CD4-positive, alpha-beta T cell treated with Interleukin-4 for 4 hours (primary cell): ENCODE results near the gene VPS33A.

Experiments
- DNase-seq: peaks from one replicate; pipeline ENCODE4 v3.0.0-alpha.2; 2020

The VPS33A gene

DNA sequence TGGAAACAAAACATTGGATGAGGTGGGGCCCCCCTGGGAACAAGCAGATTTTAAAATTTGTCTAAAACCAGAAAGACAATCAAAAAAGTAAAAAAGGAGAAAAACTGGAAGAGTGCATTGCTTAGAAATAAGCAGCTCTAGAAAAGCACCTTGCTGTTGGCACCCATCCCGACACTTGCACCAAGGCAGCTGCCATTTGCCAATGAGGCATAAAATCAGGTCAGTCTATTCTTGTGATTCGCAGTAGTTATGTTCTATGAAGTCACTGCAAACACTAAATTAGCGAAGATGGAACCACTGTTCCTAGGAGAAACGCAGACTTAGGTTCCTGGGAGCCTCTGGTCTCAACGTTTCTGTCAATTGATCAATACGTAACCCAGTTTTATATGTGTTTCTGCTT, 16.2 kb downstream of the VPS33A start:
- no peak for DNase-seq

DNA sequence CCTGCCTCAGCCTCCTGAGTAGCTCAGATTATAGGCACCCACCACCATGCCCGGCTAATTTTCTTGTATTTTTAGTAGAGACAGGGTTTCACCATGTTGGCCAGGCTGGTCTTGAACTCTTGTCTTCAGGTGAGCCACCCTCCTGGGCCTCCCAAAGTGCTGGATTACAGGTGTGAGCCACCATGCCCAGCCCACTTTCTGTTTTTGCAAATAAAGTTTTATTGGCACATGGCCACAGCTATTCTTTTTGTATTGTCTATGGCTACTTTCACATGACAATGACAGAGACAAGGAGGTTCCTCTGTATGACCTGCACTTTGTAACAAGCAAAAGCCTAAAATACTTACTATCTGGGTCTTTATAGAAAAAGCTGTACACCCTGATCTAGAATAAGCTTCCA, 20.7 kb downstream of the VPS33A start:
- no peak for DNase-seq

- DNase-seq = peak; percentile 56
Measured at GRCh38 chr12:122244565-122245371, 21.5 kb downstream of the VPS33A start.

DNA sequence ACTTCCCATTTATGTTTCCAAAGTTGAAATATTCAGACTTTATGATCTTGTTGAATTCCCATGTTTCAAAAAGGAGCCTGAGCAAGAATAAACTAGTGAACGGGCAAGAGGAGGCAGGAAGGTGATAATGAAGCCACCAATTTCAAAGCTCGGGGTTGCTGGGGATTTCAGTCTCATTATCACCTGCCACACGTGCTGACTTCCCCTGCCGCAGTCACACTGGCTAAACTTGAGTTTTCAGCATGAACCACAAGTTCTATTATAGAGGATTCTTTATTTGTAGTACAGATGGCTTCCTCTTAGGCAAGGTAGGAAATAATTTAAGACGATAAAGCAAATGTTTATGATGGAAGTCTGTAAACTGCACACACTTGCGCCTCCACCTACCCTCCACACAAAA, 22.3 kb downstream of the VPS33A start:
- DNase-seq = peak; percentile 40

- DNase-seq = no peak
Measured at GRCh38 chr12:122238861-122239260, 27.4 kb downstream of the VPS33A start.

DNA sequence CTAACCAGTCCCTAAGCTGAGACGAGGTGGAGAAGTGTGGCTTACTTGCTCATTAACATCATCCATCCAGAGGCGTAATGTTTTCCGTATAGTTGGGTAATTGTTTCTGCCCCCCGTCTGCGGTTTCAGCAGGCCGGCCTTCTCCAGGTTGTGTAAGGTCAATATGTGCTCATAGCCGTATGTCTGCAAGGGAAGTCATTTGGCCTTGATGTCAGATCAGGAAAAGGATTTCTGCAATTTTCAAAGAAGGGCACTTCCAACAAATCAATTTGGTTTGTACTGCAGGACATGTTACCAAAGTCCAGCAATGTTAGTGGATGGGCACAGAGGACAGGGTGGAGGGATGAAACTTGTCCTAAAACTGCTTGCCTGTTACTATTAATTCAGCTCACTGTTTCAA, 30.6 kb downstream of the VPS33A start:
- no peak for DNase-seq

DNA sequence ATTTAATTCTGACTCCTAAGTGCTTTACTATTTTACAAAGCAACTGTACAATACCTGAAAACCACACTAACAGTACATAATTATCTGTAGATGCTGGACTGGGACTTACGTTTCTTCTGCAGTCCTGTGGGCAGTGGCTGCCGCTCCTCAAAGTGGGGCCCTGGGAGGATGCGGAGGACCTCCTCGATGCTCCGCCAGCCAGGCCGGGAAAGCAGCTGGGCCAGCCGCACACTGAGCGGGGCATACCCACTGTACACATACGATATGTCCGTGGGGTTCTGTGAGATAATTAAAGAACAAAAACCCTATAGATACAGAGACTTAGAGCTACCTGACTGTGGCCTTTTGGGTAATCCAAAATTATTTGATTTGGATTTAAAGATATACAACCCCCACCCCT, 33.6 kb downstream of the VPS33A start:
- no peak for DNase-seq

DNA sequence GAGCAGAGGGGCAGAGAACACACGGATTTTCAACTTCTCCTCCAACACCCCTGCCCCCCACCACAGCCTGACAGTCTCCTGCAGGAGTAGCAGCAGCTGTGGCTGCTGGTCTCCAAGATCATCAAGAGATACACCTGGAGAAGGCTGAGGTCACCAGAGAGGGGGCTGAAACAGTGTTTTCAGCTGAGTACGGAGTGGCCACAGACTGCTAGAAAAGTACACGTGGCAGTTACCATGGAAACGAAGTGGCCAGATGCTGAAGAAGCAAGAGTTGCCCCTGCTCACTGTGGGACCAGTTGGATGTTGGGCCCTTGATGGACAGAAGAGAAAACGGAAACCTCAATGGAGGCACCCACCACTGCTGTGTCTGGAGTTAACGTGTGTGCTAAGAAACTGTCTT, 35.5 kb downstream of the VPS33A start:
- no peak for DNase-seq

GRCh38 chr12:122228092-122228491, 38.2 kb downstream of the VPS33A start:
- DNase-seq = no peak

GRCh38 chr12:122227341-122227740, 39.0 kb downstream of the VPS33A start:
- DNase-seq = peak; percentile 82

GRCh38 chr12:122226366-122227125, 39.7 kb downstream of the VPS33A start:
- no peak for DNase-seq

DNA sequence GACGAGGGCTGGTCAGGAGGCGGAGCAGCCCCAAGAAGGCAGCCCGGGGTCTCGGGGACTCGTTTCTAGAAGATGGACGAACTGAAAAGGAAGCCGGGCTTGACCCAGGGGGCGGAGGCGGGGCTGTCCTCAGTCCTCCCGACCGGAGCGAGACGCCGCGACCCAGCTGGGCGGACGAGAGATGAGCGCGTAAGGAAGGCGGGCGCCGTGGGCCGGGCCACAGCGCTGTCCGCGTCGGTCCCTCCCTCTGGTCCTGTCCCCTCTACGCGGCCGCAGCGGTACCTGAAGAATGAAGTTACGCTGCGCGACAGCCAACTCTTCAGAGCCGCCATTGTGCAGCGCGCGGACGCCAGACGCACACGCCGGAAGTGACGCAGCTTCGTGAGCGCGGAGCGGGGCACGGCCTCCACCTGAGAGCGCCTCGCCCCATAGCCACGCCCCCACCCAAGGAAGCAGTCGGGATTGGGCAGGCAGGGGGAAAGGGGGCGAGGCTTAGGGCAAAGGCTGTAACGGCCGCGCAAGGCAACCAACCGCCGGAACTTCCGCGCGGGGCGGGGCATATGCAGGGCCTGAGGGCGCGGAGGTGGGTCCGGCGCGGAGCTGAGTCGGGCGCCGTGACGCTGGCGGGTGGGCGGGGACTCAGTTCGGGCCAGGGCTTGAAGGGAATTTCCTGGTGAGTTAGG, 40.5 kb downstream of the VPS33A start, which contains the start of gene DIABLO:
DIABLO (minus strand) TSS at position 370 of the 683 bp plus-strand sequence; CDS start at position 332, 38 bp downstream.
- DNase-seq = peak; percentile 100

- no peak for DNase-seq
Measured at GRCh38 chr12:122216445-122216844, 49.8 kb downstream of the VPS33A start.

DNA sequence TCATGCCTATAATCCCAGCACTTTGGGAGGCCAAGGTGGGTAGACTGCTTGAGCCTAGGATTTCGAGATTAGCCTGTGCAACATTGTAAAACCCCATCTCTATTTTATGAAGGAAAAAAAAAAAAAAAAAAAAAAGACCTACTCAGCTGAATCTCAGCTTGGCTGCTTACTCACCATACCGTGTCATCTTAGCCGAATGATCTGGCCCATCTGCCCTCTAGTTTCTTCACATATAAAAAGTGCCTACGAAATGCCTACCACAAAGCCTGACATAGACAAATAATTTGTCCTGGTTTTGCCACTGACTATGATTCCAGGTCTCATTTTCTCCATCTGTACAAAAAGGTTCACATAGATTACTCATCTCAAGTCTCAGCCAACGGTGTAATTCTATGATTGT, 50.5 kb downstream of the VPS33A start:
- DNase-seq = no peak

DNA sequence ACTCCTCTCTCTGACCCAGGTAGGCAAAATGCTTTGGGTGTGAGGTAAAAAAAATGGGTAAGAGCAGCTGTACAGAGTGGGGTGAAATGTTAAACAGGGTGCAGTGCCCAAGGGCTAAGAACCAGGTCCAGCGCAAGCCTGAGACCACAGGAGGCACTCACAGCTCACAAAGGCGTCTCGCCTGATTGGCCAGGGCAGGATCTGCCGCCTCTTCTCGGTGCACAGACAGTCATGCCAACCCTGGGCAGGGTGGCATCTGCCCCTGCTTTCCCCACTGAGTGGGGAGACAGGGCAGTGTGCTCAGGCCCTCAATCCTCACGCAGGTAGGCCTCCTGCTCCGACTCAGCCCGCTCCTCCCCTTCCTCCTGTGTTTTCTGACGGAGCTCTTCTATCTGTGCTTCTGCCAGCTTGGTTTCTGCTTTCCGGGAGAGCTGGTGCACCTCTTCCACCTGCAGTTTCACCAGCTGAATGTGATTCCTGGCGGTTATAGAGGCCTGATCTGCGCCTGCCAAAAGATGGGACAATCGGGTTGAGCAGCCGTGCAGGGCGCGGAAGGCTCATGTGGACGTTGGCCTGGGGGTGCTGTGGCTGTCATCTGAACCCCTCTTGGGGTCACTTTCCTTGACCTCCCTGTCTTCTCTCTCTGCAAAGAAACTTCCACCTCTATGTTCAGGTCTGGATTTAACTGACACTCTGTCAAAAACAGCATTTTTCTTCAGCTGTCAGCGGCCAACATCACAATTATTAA, 58.0 kb downstream of the VPS33A start:
- DNase-seq = no peak

GRCh38 chr12:122207391-122207790, 58.9 kb downstream of the VPS33A start:
- DNase-seq = no peak

- no peak for DNase-seq
Measured at GRCh38 chr12:122206976-122207375, 59.3 kb downstream of the VPS33A start.

- DNase-seq = no peak
Measured at GRCh38 chr12:122206111-122206881, 60.0 kb downstream of the VPS33A start.

DNA sequence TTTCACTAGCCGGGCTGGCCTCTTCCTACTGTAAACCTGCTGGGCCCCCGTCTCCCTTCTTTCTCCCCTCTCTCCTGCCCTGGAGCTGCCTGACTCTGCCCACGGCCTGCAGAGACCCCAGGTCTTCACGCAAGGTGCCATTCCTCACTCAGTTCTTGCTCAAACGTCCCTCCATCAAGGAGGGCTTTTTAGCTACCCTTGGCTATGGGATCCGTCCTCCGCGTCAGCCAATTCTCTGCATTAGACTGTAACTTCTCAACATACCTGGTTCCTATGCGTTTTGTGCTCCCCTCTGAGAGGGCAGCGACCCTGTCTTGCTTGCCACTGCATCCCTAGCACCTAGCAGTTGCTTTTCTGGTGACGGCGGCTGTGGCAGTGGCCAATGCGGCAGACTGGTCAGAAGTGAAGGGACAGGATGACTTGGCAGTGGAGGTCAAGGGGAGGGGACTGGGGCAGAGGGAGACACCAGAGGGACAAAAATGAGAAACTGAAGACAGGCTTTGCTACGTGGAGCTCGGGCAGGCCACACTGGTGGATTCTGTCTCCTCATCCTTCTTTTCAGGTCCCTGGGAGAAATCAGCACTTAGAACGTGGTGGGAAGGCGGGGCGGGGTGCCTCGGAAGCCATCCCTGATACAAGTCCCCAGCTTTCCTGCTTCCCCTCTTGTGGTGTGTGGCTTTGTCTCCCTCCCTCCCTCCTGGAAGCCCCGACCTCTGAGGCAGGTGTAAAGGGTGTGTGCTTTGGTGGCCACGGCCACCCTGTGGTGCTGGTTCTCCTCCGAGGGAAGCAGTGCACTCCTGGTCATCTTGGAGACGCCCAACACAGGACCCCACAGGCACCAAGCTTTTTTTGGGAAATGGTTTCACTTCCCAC, 61.0 kb downstream of the VPS33A start:
- no peak for DNase-seq

- DNase-seq = no peak
Measured at GRCh38 chr12:122204167-122205052, 61.9 kb downstream of the VPS33A start.
